Uterus (tissue), 4 donors: ENCODE data around the gene CEP112. TPM values are rescaled to one million over a fixed set of nuclear protein-coding genes. Genes with fewer than 3 reads are reported as not detected.

Source experiments
- DNase-seq, 2 donors: peaks; one replicate each; pipeline ENCODE4 v3.0.0-alpha.2; 2019 to 2020
- H3K27ac ChIP-seq, 2 donors: fragments of 200-600 bp; sonication (generic); 1 replicate in 1 of 2; 2 replicates in 1 of 2; pipeline ENCODE4 v1.5.1; 2016 to 2018
- H3K27me3 ChIP-seq, 2 donors: fragments of 200-600 bp; sonication (generic); one replicate each; pipeline ENCODE4 v1.5.1; 2018 to 2019; ENCODE audit warnings: control low read depth in 1 of 2
- H3K36me3 ChIP-seq, 2 donors: fragments of 200-600 bp; sonication (generic); one replicate each; pipeline ENCODE4 v1.5.1; 2019; ENCODE audit warnings: control low read depth in 1 of 2
- H3K4me1 ChIP-seq, 2 donors: fragments of 200-600 bp; sonication (generic); one replicate each; pipeline ENCODE4 v1.5.1; 2018 to 2019; ENCODE audit warnings: control low read depth in 1 of 2
- H3K4me3 ChIP-seq, 2 donors: fragments of 200-600 bp; sonication (generic); 1 replicate in 1 of 2; 2 replicates in 1 of 2; pipeline ENCODE4 v1.5.1; 2018 to 2019; ENCODE audit warnings: mild to moderate bottlenecking in 1 of 2
- H3K9me3 ChIP-seq, 2 donors: fragments of 200-600 bp; sonication (generic); one replicate each; pipeline ENCODE4 v1.5.1; 2019; ENCODE audit warnings: control low read depth in 1 of 2
- POLR2A ChIP-seq, 2 donors: fragments of 450-650 bp; IDR thresholded peaks; one replicate each; pipeline ENCODE4 v1.6.1; 2016; ENCODE audit warnings: antibody characterized with exemption in 2 of 2, mild to moderate bottlenecking in 1 of 2, moderate library complexity in 1 of 2
- intact Hi-C: fragments of 100-400 bp; cut with DNase I; formaldehyde crosslinking; loops from one replicate; pipeline ENCODE4 v1.15.1; 2023; ENCODE audit warnings: low total_unique reads
- total RNA-seq, 4 donors: library from RNA; depleted of rRNA in 3 of 4; stranded (reverse); fragments of >200 nt in 3 of 4; gene quantifications; one replicate each; pipeline versions ENCODE4 v1.1.0 to v1.2.4, GENCODE V29; 2014 to 2023
- TF ChIP-seq, protein P1 (sequence below), 4 experiments: fragments of 200-600 bp in 2 of 4; fragments of 450-650 bp in 2 of 4; sonication (generic) in 2 of 4; IDR thresholded peaks; one replicate each; pipeline ENCODE4 v1.5.1; 2016 to 2019; ENCODE audit warnings: antibody characterized with exemption in 4 of 4, mild to moderate bottlenecking in 2 of 4, moderate library complexity in 1 of 4
- donor health status: DM: yes; HTN: yes; CAD: no.

The CEP112 gene
- total RNA-seq, 4 donors from 2014 or later = 36.6 to 96.5 (median 52.4) TPM

DNA sequence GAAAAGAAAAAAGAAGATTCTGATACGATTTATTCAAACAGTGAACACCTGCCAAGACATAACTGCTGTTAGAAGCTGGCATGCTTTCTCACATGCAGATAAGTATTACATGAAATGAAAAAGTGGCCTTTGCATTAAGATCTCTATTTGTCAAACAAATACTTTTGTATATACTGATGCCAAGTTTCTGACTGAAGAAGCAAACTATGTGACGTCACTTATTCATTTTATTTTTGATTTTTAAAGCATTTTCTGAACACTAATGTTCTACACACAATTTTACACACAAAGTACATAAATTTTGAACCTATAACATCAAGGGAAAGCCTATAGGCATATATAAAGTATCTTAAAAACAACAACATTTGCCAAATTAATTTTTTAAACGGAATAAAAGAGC lies 153.8 kb downstream of the CEP112 start:
- Histone ChIP-seq H3K4me1 (no peaks in the 10 kb centered on the region), H3K4me3 (no peak overlapping the region), H3K27ac (no peak overlapping the region), H3K36me3 (no peaks in the 10 kb centered on the region), H3K27me3 (no peaks in the 10 kb centered on the region), H3K9me3 (no peaks in the 10 kb centered on the region)
- DNase-seq = no peak
- intact Hi-C loops = no loop called here
- TF ChIP-seq, protein P1, sequence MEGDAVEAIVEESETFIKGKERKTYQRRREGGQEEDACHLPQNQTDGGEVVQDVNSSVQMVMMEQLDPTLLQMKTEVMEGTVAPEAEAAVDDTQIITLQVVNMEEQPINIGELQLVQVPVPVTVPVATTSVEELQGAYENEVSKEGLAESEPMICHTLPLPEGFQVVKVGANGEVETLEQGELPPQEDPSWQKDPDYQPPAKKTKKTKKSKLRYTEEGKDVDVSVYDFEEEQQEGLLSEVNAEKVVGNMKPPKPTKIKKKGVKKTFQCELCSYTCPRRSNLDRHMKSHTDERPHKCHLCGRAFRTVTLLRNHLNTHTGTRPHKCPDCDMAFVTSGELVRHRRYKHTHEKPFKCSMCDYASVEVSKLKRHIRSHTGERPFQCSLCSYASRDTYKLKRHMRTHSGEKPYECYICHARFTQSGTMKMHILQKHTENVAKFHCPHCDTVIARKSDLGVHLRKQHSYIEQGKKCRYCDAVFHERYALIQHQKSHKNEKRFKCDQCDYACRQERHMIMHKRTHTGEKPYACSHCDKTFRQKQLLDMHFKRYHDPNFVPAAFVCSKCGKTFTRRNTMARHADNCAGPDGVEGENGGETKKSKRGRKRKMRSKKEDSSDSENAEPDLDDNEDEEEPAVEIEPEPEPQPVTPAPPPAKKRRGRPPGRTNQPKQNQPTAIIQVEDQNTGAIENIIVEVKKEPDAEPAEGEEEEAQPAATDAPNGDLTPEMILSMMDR (IDR thresholded peaks at IDR 0.05) = no peak
- no peak for TF ChIP-seq POLR2A (IDR thresholded peaks at IDR 0.05)

DNA sequence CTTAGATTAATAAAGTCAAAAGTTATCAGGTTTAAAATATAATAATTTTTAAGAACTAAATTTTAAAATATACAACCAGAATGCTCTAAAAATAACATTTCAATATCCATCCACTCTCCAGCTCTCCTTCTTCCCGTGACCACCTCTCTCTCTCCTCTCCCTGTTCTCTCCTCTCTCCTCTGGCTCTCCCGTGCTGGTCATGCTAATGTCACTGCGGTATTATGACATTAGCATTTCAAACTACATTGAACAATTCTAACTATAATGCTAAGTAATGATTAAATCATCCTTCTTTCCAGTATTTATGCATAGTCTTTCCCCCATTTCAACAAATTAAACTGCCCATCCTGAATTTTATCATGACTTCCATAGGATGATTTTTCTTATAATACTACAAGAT lies 154.7 kb downstream of the CEP112 start:
- no peak for DNase-seq
- no peak for TF ChIP-seq POLR2A (IDR thresholded peaks at IDR 0.05)
- intact Hi-C loops = no loop called here
- Histone ChIP-seq H3K27ac (no peak overlapping the region), H3K4me1 (no peaks in the 10 kb centered on the region), H3K36me3 (no peaks in the 10 kb centered on the region), H3K27me3 (no peaks in the 10 kb centered on the region), H3K4me3 (no peak overlapping the region), H3K9me3 (no peaks in the 10 kb centered on the region)

DNA sequence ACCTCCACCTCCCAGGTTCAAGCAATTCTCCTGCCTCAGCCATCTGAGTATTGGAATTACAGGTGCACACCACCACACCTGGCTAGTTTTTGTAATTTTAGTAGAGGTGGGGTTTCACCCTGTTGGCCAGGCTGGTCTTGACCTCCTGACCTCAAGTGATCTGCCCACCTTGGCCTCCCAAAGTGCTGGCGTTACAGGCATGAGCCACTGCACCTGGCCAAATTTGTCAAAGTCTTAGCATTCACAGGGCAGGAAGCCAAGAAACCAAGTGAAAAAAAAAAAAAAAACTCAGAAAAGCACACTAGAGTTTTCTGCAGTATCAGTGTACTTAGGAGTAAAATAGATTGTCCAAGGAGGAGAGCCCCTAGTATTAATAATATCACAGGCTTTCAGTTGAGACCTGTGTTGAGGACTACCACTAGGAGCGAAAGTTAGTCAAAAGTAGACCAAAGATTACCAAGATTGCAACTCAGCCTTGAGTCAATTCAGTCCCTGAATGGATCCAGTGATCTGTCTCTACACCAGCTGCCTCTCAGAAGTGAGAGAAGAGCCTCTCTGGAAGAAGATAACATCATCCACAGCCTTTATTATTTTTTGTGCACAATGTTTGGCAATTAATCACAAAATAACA lies 159.7 kb downstream of the CEP112 start:
- DNase-seq = no peak
- Histone ChIP-seq H3K36me3 (no peaks in the 10 kb centered on the region), H3K4me1 (no peaks in the 10 kb centered on the region), H3K9me3 (no peaks in the 10 kb centered on the region), H3K27ac (no peak overlapping the region), H3K27me3 (no peaks in the 10 kb centered on the region), H3K4me3 (no peak overlapping the region)
- intact Hi-C loops = no loop called here
- no peak for TF ChIP-seq POLR2A (IDR thresholded peaks at IDR 0.05)
- TF ChIP-seq, protein P1 (IDR thresholded peaks at IDR 0.05) = no peak

DNA sequence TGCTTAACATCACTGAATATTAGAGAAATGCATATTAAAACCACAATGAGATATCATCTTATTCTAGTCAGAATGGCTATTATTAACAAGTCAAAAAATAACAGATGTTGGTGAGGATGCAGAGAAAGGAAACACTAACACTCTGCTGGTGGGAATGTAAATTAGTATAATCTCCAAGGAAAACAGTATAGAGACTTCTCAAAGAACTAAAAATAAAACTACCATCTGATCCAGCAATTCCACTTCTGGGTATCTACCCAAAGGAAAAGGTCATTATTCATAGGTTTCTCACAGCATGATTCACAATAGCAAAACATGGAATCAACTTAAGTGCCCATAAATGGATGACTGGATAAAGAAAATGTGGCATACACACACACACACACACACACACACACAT lies 166.4 kb downstream of the CEP112 start:
- Histone ChIP-seq H3K4me3 (no peak overlapping the region), H3K27me3 (no peaks in the 10 kb centered on the region), H3K36me3 (no peaks in the 10 kb centered on the region), H3K4me1 (no peaks in the 10 kb centered on the region), H3K9me3 (peaks cover 0 to 30% of the 10 kb centered on the region in 2 donors), H3K27ac (no peak overlapping the region)
- no peak for DNase-seq
- TF ChIP-seq POLR2A (IDR thresholded peaks at IDR 0.05) = no peak
- TF ChIP-seq, protein P1 (IDR thresholded peaks at IDR 0.05) = no peak
- intact Hi-C loops = no loop called here

DNA sequence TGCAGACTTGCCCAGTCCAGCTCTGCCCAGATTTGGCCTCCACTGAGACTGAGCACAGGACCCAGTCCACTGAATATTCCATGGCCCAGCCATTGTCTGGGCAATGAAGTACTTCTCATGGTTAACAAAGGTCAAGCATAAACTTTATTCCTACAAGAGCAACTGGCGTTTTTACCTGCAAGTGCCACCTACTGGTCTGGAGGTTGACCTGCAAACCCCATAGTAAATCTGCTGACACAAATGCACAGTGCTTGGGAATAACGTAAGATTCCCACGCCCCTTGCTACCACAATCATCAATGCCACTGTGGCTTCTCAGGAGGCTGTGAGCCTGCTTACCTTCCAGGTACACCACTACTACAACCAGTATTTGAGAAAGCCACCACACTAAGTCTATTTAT lies 170.2 kb downstream of the CEP112 start:
- no peaks in the 10 kb centered on the region for H3K4me1 ChIP-seq
- DNase-seq = no peak
- intact Hi-C loops = no loop called here
- no peaks in the 10 kb centered on the region for H3K36me3 ChIP-seq
- peaks cover 0 to 30% of the 10 kb centered on the region in 2 donors for H3K9me3 ChIP-seq
- TF ChIP-seq, protein P1 (IDR thresholded peaks at IDR 0.05) = no peak
- no peak for TF ChIP-seq POLR2A (IDR thresholded peaks at IDR 0.05)
- no peak overlapping the region for H3K4me3 ChIP-seq
- H3K27ac ChIP-seq = no peak overlapping the region
- H3K27me3 ChIP-seq = no peaks in the 10 kb centered on the region

DNA sequence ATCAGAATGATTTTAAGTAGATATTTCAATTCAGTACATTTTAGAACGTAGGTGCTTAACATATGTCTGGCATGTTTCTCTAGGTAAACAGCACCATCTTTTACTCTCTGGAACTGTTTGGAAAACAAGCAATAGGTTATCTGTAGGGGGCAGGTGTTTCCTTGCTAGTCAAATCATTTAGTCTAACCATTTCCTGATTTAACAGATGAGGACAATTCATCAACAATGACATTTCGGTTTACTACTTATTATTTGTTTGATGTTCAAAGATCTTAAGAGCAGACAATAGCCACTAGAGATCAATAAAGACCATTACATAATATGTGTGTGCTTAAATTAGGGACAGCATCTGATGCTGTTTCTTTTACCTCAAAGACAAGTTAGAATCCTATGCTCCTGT lies 173.1 kb downstream of the CEP112 start:
- H3K9me3 ChIP-seq = peaks cover 0 to 12% of the 10 kb centered on the region in 2 donors
- DNase-seq = no peak
- no peaks in the 10 kb centered on the region for H3K27me3 ChIP-seq
- TF ChIP-seq, protein P1 (IDR thresholded peaks at IDR 0.05) = no peak
- no peak for TF ChIP-seq POLR2A (IDR thresholded peaks at IDR 0.05)
- no peaks in the 10 kb centered on the region for H3K36me3 ChIP-seq
- no peak overlapping the region for H3K27ac ChIP-seq
- intact Hi-C loops = no loop called here
- no peaks in the 10 kb centered on the region for H3K4me1 ChIP-seq
- H3K4me3 ChIP-seq = no peak overlapping the region
